ENCODE results near the gene HOXA7. TPM values are rescaled to one million over a fixed set of nuclear protein-coding genes. Genes with fewer than 3 reads are reported as not detected.

Gene HOXA7
- 4.4 to 5.3 TPM (median 4.9 TPM) in 5 replicates for total RNA-seq (2022; extraction: Qiagen RNA extraction; ENCODE audit: low read depth)

DNA sequence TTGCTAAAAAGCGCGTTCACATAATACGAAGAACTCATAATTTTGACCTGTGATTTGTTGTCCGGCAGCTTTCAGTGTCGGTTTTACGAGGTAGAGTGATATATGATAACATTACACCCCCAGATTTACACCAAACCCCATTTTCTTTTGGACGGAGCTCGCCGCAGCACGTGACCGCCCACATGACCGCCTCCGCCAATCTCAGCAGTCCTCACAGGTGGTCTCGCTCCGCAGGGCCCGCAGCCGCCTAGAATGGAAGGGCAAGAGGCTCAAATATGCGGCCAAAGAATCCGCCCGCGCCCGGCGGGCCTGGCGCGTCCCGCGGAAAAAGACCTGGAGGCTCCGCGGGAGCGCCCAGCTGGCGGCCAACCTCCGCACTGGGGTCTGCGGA lies at the start of gene HOXA7:
Gene HOXA7 (minus strand): TSS at position 168 of the 391 bp plus-strand sequence. CDS start 130 bp downstream, at position 38.

GRCh38 chr7:27199849-27200760 lies 43.6 kb upstream of the HOXA7 start, which contains the start of gene HOXA13:
TSS of gene HOXA13 (minus strand) at chr7:27200091. CDS start at chr7:27200077, 14 bp downstream.

DNA sequence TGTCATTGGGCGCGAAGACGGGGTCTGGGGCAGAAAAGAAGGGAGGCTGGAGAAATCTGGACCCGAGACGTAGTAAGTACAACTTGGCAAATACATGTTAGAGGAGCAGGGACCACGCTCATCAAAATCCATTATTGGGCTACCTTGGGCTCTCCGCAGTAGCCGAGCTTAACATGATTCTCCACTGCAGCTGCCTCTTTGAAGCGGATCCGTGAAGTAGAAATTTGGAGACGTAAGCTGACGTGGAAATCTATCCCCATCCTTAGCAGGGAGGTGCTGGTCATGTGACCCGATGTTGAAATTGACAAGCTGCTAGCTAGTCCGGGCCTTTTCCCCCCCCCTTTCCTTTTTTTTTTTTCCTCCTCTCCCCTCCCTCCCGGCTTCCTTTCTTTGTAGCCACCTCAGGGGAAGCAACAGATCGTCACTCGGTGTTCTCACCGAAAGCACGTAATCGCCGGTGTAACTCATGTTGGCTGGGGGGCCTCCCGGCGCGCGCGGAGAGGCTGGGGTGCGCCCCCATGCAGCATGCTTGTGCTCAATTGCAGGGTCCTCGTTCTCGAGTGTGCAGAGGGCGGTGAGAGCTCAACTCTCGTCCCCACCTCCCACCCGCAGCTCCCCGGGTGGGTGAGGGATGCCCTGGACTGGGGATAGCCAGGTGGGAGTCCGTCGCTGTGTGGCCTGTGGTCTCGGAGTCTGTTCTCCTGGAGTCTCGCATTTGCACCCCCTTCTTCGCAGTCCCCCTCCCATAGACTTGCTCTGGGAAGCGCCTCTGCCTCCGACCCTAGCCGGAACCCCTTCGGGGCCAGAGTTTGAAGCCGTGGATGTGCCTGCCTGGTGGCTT lies 28.8 kb upstream of the HOXA7 start, which contains the start of gene HOXA11:
Gene HOXA11 (minus strand): TSS at position 220 of the 841 bp plus-strand sequence. CDS start 88 bp downstream, at position 132.

DNA sequence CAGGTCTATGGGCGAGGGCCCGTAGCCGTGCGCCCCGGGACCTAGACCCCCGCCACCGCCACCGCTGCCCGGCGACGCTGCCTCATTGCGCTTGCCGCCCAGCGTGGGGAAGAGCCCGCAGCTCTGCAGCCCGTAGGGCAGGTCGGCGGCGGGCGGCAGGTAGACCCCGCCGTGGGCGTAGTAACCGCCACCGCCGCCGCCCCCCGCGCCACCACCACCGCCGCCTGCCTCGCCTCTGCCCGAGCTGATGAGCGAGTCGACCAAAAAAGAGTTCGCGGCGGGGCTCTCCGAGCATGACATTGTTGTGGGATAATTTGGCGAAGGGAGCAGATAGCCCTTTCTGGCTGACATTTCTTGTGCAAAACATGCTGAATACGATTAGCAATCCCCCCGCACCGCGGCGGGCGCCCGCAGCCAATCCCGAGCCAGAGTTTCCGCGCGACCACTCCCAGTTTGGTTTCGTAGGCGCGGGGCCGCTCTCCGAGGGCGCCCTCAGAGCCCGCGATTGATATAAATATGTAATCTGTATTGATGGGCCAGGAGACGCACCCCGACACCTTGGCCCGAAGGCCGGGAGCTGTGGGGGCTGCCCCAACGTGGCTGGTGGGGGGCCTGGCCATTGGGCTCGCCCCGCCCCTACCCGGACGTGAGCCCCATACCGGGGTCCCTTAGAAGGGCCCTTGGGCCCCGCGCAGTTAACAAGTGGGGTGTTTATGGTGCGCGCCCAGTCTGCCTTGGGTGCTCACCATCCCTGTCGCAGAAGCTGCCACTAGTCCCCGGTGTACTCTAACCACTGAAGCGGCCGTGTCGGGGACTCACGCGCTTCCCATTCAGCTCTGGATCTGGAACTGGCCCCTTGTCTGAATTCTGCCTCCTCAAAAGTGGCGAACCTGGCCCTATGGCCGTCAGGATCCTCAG lies 17.7 kb upstream of the HOXA7 start, which contains the start of gene HOXA10:
Gene HOXA10 (minus strand): TSS at position 365 of the 918 bp plus-strand sequence. CDS start 14 bp downstream, at position 351.

DNA sequence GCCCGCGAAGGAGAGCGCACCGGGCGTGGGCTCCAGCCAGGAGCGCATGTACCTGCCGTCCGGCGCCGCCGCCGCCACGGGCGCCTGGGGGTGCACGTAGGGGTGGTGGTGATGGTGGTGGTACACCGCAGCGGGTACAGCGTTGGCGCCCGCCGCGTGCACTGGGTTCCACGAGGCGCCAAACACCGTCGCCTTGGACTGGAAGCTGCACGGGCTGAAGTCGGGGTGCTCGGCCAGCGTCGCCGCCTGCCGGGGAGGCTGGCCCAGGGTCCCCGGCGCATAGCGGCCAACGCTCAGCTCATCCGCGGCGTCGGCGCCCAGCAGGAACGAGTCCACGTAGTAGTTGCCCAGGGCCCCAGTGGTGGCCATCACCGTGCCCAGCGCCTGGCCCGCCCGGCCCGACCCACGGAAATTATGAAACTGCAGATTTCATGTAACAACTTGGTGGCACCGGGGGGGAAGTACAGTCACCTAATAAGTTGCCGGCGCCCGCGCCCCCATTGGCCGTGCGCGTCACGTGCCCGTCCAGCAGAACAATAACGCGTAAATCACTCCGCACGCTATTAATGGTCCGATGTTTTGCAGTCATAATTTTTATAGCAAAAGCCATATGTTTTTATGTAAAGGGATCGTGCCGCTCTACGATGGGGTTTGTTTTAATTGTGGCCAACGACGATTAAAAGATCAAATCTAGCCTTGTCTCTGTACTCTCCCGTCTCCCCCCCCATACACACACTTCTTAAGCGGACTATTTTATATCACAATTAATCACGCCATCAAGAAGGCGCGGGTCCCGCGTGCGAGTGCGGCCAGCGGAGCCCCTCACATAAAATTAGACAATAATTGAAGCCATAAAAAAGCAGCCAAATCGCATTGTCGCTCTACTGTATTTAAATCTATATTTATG lies 8.9 kb upstream of the HOXA7 start, which contains the start of gene HOXA9:
Gene HOXA9 (minus strand): TSS at position 449 of the 907 bp plus-strand sequence. CDS start 80 bp downstream, at position 369.

DNA sequence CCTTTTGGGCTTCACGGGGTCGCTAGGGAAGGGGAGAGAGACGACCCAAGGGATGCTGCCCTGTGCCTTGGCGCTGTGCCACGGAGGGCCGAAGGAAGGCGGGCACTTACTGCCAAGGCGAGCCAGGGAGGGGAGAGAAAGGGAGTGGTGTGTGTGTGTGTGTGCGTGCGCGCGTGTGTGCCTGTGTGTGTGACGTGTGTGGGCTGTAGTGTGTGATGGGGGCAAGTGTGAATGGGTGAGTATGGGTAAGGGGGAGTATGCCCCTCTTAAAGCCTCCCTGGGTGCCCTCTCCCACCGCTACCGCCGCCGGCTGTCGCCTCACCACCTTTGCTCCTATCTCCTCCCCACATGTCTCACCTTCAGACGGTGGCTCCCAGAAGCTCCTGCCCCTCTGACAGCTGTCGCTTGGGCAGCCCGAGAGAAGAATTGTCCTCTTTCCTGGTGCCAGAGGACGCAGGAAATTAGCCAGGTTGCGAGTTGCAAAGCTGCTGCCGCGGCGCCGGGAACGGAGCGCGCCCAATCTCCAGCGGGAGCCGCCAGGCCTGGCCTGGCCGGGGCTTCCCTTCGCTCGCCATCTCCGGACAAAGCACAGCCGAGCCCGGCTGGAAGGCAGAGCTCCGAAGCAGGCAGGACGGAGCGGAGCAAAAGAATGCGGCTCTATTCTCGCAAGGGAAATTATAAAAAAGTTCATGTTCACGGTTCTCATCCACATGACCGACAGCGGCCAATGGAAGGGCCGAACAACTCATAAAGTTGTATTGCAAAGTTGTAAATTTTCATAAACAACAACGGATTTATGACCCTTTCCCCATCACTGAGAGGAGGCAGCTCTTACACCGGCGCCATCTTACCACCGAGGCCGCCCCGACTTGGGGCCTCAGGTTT lies 4.3 kb downstream of the HOXA7 start, which contains the start of gene HOXA3:
Gene HOXA3 (minus strand): TSS at position 653 of the 885 bp plus-strand sequence. CDS start 41,943 bp downstream, outside the sequence.

GRCh38 chr7:27147199-27148030 lies 9.1 kb downstream of the HOXA7 start, which contains the start of gene HOXA6:
TSS of gene HOXA6 (minus strand) at chr7:27147774. CDS start at chr7:27147749, 25 bp downstream.

GRCh38 chr7:27143023-27143949 lies 13.2 kb downstream of the HOXA7 start, which contains the start of gene HOXA5:
TSS of gene HOXA5 (minus strand) at chr7:27143681. CDS start at chr7:27143607, 74 bp downstream.

GRCh38 chr7:27130540-27131389 lies 25.7 kb downstream of the HOXA7 start, which contains the start of gene HOXA4:
TSS of gene HOXA4 (minus strand) at chr7:27130757. CDS start at chr7:27130733, 24 bp downstream.

Other genes starting within 250 kb of the HOXA7 start
- gene HOXA1, start 60.7 kb downstream of the HOXA7 start, total RNA-seq (2022; extraction: Qiagen RNA extraction; ENCODE audit: low read depth), result 2.3 to 4.4 TPM (median 3.6 TPM) in 5 replicates
- 0.70 to 1.6 TPM (median 1.2 TPM) in 5 replicates for gene HOXA2, start 54.0 kb downstream of the HOXA7 start, total RNA-seq (2022; extraction: Qiagen RNA extraction; ENCODE audit: low read depth)
- gene HOXA4, start 25.9 kb downstream of the HOXA7 start, total RNA-seq (2022; extraction: Qiagen RNA extraction; ENCODE audit: low read depth), result 1.3 to 3.0 TPM (median 2.8 TPM) in 5 replicates
- gene HOXA5, start 13.0 kb downstream of the HOXA7 start, total RNA-seq (2022; extraction: Qiagen RNA extraction; ENCODE audit: low read depth), result 5.2 to 8.3 TPM (median 6.2 TPM) in 5 replicates
- 0.71 to 2.5 TPM (median 1.8 TPM) in 5 replicates for gene HOXA6, start 8.9 kb downstream of the HOXA7 start, total RNA-seq (2022; extraction: Qiagen RNA extraction; ENCODE audit: low read depth)
- 7.1 to 12.9 TPM (median 7.6 TPM) in 5 replicates for gene HOXA3, start 4.1 kb downstream of the HOXA7 start, total RNA-seq (2022; extraction: Qiagen RNA extraction; ENCODE audit: low read depth)
- gene HOXA9, start 8.9 kb upstream of the HOXA7 start, total RNA-seq (2022; extraction: Qiagen RNA extraction; ENCODE audit: low read depth), result 0.44 to 0.78 TPM (median 0.74 TPM) in 5 replicates
- gene HOXA10, start 17.6 kb upstream of the HOXA7 start, total RNA-seq (2022; extraction: Qiagen RNA extraction; ENCODE audit: low read depth), result 5.8 to 8.6 TPM (median 7.4 TPM) in 5 replicates
- gene HOXA11, start 28.6 kb upstream of the HOXA7 start, total RNA-seq (2022; extraction: Qiagen RNA extraction; ENCODE audit: low read depth), result 0.63 to 1.2 TPM (median 0.79 TPM) in 5 replicates
- gene HOXA13, start 43.4 kb upstream of the HOXA7 start, total RNA-seq (2022; extraction: Qiagen RNA extraction; ENCODE audit: low read depth), result 1.6 to 2.2 TPM (median 2.0 TPM) in 5 replicates
- gene EVX1, start 86.1 kb upstream of the HOXA7 start, total RNA-seq (2022; extraction: Qiagen RNA extraction; ENCODE audit: low read depth), result 0.05 to 0.06 TPM (median 0.06 TPM) in 3 of 5 replicates, not detected in the others

Measured in A549 treated with DMSO at 1 μM for 4 hours (cell line).